Neural crest cell (in vitro differentiated cells): ENCODE measurements around the gene CPE. TPM values are rescaled to one million over a fixed set of nuclear protein-coding genes. Genes with fewer than 3 reads are reported as not detected.

Experiments used
- DNase-seq: peaks from one replicate; pipeline ENCODE4 v3.0.0; 2021; ENCODE audit warnings: low read depth, mixed read lengths, low spot score
- H3K27ac Mint-ChIP-seq: one replicate; pipeline ENCODE4 v1.8.0; 2021; ENCODE audit warnings: mild to moderate bottlenecking, mixed read lengths; ENCODE audit not compliant: unreplicated experiment
- H3K27me3 Mint-ChIP-seq: 2 replicates; pipeline ENCODE4 v1.8.0; 2021; ENCODE audit warnings: low read depth, mild to moderate bottlenecking, mixed read lengths
- H3K36me3 Mint-ChIP-seq: 2 replicates; pipeline ENCODE4 v1.8.0; 2021; ENCODE audit warnings: low read depth, mild to moderate bottlenecking, mixed read lengths
- H3K4me1 Mint-ChIP-seq: 2 replicates; pipeline ENCODE4 v1.8.0; 2021; ENCODE audit warnings: mixed read lengths
- H3K4me3 Mint-ChIP-seq: one replicate; pipeline ENCODE4 v1.8.0; 2021; ENCODE audit warnings: mild to moderate bottlenecking, mixed read lengths
- H3K9me3 Mint-ChIP-seq: 2 replicates; pipeline ENCODE4 v1.8.0; 2021; ENCODE audit warnings: mixed read lengths
- CTCF ChIP-seq: fragments of 200-600 bp; sonication (generic); conservative IDR thresholded peaks from 2 replicates; pipeline ENCODE4 v1.5.0; 2021; ENCODE audit warnings: antibody characterized with exemption, mild to moderate bottlenecking
- total RNA-seq: library from RNA; stranded (reverse); gene quantifications from 2 replicates; pipeline ENCODE4 v1.2.1, GENCODE V29; 2021

Gene CPE
- total RNA-seq, 1 donor from 2014 or later, result 65.2 TPM

- no peaks in the 10 kb centered on the region for H3K4me1 Mint-ChIP-seq
- H3K4me3 Mint-ChIP-seq, result no peak overlapping the region
- no peak for DNase-seq
- TF ChIP-seq CTCF, result no peak
- no peaks in the 10 kb centered on the region for H3K36me3 Mint-ChIP-seq
- H3K27me3 Mint-ChIP-seq, result no peaks in the 10 kb centered on the region
- no peaks in the 10 kb centered on the region for H3K9me3 Mint-ChIP-seq
- H3K27ac Mint-ChIP-seq, result no peak overlapping the region
Observed at GRCh38 chr4:165517216-165517615, 138.4 kb downstream of the CPE start.

DNA sequence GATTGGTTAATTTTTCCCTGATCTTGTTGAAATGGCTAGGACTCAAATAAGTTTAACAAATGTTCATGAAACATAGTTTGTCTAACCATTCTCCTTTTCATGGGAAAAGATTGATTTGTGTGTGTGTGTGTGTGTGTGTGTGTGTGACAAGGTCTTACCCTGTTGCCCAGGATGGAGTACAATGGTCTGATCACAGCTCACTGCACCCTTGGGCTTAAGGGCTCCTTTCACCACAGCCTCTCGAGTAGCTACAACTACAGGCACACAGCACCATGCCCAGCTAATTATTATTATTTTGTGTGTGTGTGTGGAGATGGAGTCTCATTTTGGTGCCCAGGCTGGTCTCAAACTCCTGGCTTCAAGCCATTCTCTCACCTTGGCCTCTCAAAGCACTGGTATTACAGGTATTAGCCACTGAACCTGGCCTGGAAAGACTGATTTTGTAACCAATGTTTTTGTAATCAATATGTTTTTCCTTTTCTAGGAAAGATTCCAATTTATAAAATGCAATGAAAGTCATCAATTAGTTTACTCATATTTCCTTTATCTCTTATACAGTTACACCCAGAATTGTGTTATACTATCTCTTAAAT lies 139.3 kb downstream of the CPE start:
- Mint-ChIP-seq H3K9me3 (no peaks in the 10 kb centered on the region), H3K27ac (no peak overlapping the region), H3K27me3 (no peaks in the 10 kb centered on the region), H3K36me3 (no peaks in the 10 kb centered on the region), H3K4me3 (no peak overlapping the region), H3K4me1 (no peaks in the 10 kb centered on the region)
- TF ChIP-seq CTCF, result no peak
- no peak for DNase-seq

GRCh38 chr4:165518686-165519085 lies 139.9 kb downstream of the CPE start:
- H3K9me3 Mint-ChIP-seq, result no peaks in the 10 kb centered on the region
- no peaks in the 10 kb centered on the region for H3K4me1 Mint-ChIP-seq
- no peak for DNase-seq
- no peak overlapping the region for H3K4me3 Mint-ChIP-seq
- TF ChIP-seq CTCF, result no peak
- no peaks in the 10 kb centered on the region for H3K27me3 Mint-ChIP-seq
- no peaks in the 10 kb centered on the region for H3K36me3 Mint-ChIP-seq
- no peak overlapping the region for H3K27ac Mint-ChIP-seq

DNA sequence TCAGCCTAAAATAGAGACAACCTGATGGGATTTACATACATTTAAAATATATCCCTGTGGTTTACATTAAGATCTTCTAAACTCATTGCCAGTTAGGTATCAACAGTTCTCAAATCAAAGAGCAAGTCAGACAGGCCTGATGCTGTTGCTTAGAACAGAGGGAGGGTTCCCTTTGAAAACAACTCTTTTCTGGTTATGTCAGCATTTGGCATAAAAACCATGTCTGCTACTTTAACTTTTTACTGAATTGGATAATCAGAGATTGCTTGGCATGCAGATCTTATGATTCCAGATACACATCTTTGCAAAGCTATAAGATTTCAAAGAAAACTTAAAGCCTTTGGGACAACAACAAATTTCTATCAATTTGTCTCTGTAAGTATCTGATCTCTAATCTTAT lies 140.8 kb downstream of the CPE start:
- no peaks in the 10 kb centered on the region for H3K4me1 Mint-ChIP-seq
- H3K27ac Mint-ChIP-seq, result no peak overlapping the region
- no peaks in the 10 kb centered on the region for H3K27me3 Mint-ChIP-seq
- no peaks in the 10 kb centered on the region for H3K36me3 Mint-ChIP-seq
- H3K9me3 Mint-ChIP-seq, result no peaks in the 10 kb centered on the region
- H3K4me3 Mint-ChIP-seq, result no peak overlapping the region
- no peak for DNase-seq
- no peak for TF ChIP-seq CTCF

- Mint-ChIP-seq H3K27me3 (no peaks in the 10 kb centered on the region), H3K9me3 (no peaks in the 10 kb centered on the region), H3K27ac (no peak overlapping the region), H3K4me3 (no peak overlapping the region), H3K36me3 (no peaks in the 10 kb centered on the region), H3K4me1 (no peaks in the 10 kb centered on the region)
- no peak for DNase-seq
- no peak for TF ChIP-seq CTCF
Observed at GRCh38 chr4:165520086-165520485, 141.3 kb downstream of the CPE start.

DNA sequence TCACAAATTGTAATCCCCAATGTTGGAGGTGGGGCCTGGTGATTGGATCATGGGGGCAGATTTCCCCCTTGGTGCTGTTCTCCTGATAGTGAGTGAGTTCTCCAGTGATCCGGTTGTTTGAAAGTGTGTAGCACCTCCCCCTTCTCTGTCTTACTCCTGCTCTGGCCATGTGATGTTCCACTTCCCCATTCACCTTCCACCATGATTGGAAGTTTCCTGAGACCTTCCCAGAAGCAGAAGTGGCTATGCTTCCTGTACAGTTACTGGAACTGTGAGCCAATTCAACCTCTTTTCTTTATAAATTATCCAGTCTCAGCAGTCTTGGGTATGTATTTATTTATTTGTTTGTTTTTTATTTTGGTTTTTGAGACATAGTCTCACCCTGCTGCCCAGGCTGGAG lies 143.2 kb downstream of the CPE start:
- TF ChIP-seq CTCF, result no peak
- no peak overlapping the region for H3K4me3 Mint-ChIP-seq
- DNase-seq, result no peak
- H3K4me1 Mint-ChIP-seq, result no peaks in the 10 kb centered on the region
- no peaks in the 10 kb centered on the region for H3K27me3 Mint-ChIP-seq
- no peaks in the 10 kb centered on the region for H3K9me3 Mint-ChIP-seq
- H3K27ac Mint-ChIP-seq, result no peak overlapping the region
- H3K36me3 Mint-ChIP-seq, result no peaks in the 10 kb centered on the region
